DMS153 treated with DMSO at 0.1 percent for 48 hours (cell line): ENCODE results near the gene THSD8.

Source experiments
- DNase-seq: peaks from one replicate; lab custom pipeline; 2025; ENCODE audit not compliant: unreplicated experiment; lab: John Stamatoyannopoulos, UW

The THSD8 gene

DNA sequence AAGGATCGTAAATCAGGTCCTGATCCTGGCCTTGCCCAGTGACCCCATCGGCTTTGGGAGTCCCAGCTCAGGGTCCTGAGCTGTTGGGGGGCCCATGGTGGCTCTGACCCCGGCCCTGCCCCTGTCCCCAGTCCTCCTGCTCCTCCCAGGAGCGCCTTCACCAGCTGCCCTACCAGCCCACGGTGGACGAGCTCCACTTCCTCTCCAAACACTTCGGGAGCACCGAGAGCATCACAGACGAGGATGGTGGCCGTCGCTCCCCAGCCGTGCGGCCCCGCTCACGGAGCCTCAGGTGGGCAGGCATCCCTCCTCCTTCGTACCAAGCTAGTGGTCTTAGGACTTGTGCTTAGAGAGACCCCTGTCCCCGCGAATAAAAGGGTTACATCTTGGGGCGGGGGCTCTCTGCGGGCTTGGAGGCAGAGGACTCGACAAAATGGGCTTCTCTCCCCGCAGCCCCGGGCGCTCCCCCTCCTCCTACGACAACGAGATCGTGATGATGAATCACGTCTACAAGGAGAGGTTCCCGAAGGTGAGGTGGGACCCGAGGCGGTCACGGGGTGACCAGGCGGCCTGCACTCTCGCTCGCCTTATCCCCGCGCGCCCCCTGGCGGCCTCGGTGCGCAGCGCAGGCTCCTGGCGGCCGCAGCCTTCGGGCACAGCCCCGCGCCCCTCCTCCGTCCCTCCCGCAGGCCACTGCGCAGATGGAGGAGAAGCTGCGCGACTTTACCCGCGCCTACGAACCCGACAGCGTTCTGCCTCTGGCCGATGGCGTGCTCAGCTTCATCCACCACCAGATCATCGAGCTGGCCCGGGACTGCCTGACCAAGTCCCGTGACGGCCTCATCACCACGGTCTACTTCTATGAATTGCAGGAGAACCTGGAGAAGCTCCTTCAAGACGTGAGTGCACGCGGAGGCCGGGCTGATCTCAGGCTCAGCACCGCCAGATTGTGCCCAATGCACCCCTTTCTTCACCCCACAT lies 45.6 kb downstream of the THSD8 start:
- peak; percentile 62 for DNase-seq
